A673 (cell line): ENCODE data around the gene SETD4. TPM values are rescaled to one million over a fixed set of nuclear protein-coding genes. Genes with fewer than 3 reads are reported as not detected.

Experiments used
- BruUV-seq: library from RNA; stranded (reverse); fragments of 400-500 nt; replicated peaks from 2 replicates; lab custom pipeline; 2021; lab: Mats Ljungman, UMichigan
- CTCF ChIA-PET: fragments of 300-600 bp; sonication (Branson Sonifier 250); formaldehyde crosslinking; loops from one replicate; lab custom pipeline; 2022; ENCODE audit warnings: antibody characterized with exemption; lab: Charles Lee
- POLR2A ChIA-PET: fragments of 300-600 bp; sonication (Branson Sonifier 250); formaldehyde crosslinking; loops from one replicate; lab custom pipeline; 2022; ENCODE audit warnings: antibody characterized with exemption; ENCODE audit not compliant: low non-redundant PET; lab: Charles Lee
- DNase-seq: peaks from one replicate; pipeline ENCODE4 v3.0.0-alpha.2; 2015; ENCODE audit warnings: low spot score
- H3K27ac ChIP-seq: fragments of 200-600 bp; sonication (generic); 2 replicates; pipeline ENCODE4 v1.5.1; 2016; ENCODE audit warnings: mixed run types, low read depth, mild to moderate bottlenecking, mixed read lengths, antibody characterized with exemption, low read length; ENCODE audit not compliant: poor library complexity, severe bottlenecking
- H3K27me3 ChIP-seq: fragments of 200-600 bp; sonication (generic); replicated peaks from 2 replicates; pipeline ENCODE4 v1.6.1; 2017; ENCODE audit warnings: mixed run types, low read depth, mild to moderate bottlenecking, mixed read lengths, antibody characterized with exemption, low read length; ENCODE audit not compliant: insufficient read depth, poor library complexity
- H3K36me3 ChIP-seq: fragments of 200-600 bp; sonication (generic); 2 replicates; pipeline ENCODE4 v1.6.1; 2016; ENCODE audit warnings: mixed run types, mild to moderate bottlenecking, mixed read lengths, antibody characterized with exemption, low read length; ENCODE audit not compliant: insufficient read depth, poor library complexity, severe bottlenecking
- H3K4me1 ChIP-seq: fragments of 200-600 bp; sonication (generic); 2 replicates; pipeline ENCODE4 v1.6.1; 2017; ENCODE audit warnings: mixed run types, mild to moderate bottlenecking, mixed read lengths, antibody characterized with exemption, low read length; ENCODE audit not compliant: insufficient read depth, poor library complexity, severe bottlenecking
- H3K4me3 ChIP-seq: fragments of 200-600 bp; sonication (generic); 2 replicates; pipeline ENCODE4 v1.5.1; 2016; ENCODE audit warnings: low read depth, mixed run types, mild to moderate bottlenecking, mixed read lengths, low read length; ENCODE audit not compliant: poor library complexity, severe bottlenecking
- H3K9me3 ChIP-seq: fragments of 200-600 bp; sonication (generic); 2 replicates; pipeline ENCODE4 v1.6.1; 2016; ENCODE audit warnings: mixed run types, low read depth, mild to moderate bottlenecking, mixed read lengths, antibody characterized with exemption, low read length; ENCODE audit not compliant: poor library complexity, severe bottlenecking
- CTCF ChIP-seq: fragments of 300-800, 200-600 bp; sonication (generic); conservative IDR thresholded peaks from 2 replicates; pipeline ENCODE4 v1.5.1; 2017; ENCODE audit warnings: low read depth, mild to moderate bottlenecking, antibody characterized with exemption, low read length, moderate library complexity, mixed read lengths
- EZH2 ChIP-seq: fragments of 200-600 bp; sonication (generic); IDR thresholded peaks from 2 replicates; pipeline ENCODE4 v1.6.1; 2017; ENCODE audit warnings: borderline replicate concordance, low read depth, mild to moderate bottlenecking, mixed read lengths, antibody characterized with exemption, low read length; ENCODE audit not compliant: poor library complexity, severe bottlenecking
- intact Hi-C: fragments of 100-400 bp; cut with micrococcal nuclease; formaldehyde crosslinking; loops from one replicate; pipeline ENCODE4 v1.10.0; 2022; ENCODE audit not compliant: unreplicated experiment
- total RNA-seq: library from RNA; stranded (reverse); gene quantifications from 2 replicates; pipeline ENCODE4 v1.2.3, GENCODE V29; 2021

The SETD4 gene
- total RNA-seq, 1 experiment from 2014 or later: 29.3 TPM

DNA sequence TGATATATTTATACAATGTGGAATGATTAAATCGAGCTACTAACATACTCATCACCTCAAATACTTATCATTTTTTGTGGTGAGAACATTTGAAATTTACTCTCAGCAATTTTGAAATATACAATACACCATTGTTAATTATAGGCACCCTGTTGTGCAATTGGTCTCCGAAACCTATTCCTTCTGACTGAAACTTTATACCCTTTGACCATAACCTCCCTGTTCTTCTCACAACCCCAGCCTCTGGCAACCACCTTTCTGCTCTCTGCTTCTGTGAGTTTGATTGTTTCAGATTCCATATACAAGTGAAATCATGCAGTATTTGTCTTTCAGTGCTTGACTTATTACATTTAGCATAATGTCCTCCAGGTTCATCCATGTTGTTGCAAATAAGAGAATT, 49.5 kb downstream of the SETD4 start:
- BruUV-seq: no TSS peak
- Histone ChIP-seq H3K36me3 (no peaks in the 10 kb centered on the region), H3K9me3 (no peaks in the 10 kb centered on the region), H3K4me3 (no peak overlapping the region), H3K27me3 (no peaks in the 10 kb centered on the region), H3K4me1 (no peaks in the 10 kb centered on the region), H3K27ac (no peak overlapping the region)
- DNase-seq: no peak
- TF ChIP-seq EZH2 (no peak), CTCF (no peak)
- intact Hi-C loops: no loop called here
- ChIA-PET CTCF (no interaction called here), POLR2A (no interaction called here)

DNA sequence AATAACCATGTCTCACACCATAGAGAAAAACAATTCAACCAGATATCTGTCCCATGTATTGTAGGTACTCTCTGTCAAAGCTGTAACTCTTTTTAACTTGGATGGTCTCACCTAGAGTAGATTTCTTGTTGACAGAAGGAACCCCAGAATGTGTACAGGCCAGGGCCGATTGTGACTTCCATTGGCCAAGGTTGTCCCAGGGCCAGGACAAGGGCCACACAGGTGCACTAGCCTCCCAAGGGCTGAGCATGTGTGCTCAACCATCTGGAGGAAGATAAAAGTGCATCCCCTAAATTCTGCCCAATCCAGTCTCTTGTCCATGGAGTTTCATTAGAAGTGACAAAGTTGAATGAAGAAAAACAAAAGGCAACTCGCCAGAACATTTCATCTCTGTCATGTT, 51.8 kb downstream of the SETD4 start:
- no peak for DNase-seq
- intact Hi-C loops: no loop called here
- no peak for TF ChIP-seq EZH2
- no peak for TF ChIP-seq CTCF
- Histone ChIP-seq H3K27me3 (no peaks in the 10 kb centered on the region), H3K4me1 (no peaks in the 10 kb centered on the region), H3K36me3 (no peaks in the 10 kb centered on the region), H3K9me3 (peaks cover 1% of the 10 kb centered on the region), H3K4me3 (no peak overlapping the region), H3K27ac (no peak overlapping the region)
- ChIA-PET CTCF (interaction anchor here (0.6 kb wide), 1 partner anchor 1486 kb away, joined by 4 read pairs; no protein-coding TSS in a partner anchor), POLR2A (no interaction called here)
- BruUV-seq: no TSS peak

GRCh38 chr21:36005879-36006400, 54.4 kb downstream of the SETD4 start:
- H3K27ac ChIP-seq: no peak overlapping the region
- ChIA-PET CTCF (no interaction called here), POLR2A (no interaction called here)
- no peaks in the 10 kb centered on the region for H3K27me3 ChIP-seq
- BruUV-seq: no TSS peak
- H3K4me3 ChIP-seq: no peak overlapping the region
- H3K9me3 ChIP-seq: peaks cover 4% of the 10 kb centered on the region
- TF ChIP-seq EZH2: no peak
- no peak for TF ChIP-seq CTCF
- no peak for DNase-seq
- H3K36me3 ChIP-seq: no peaks in the 10 kb centered on the region
- intact Hi-C loops: no loop called here
- no peaks in the 10 kb centered on the region for H3K4me1 ChIP-seq
